GM04503 (cell line): ENCODE results near the gene NAIP.
"Not testable (repeated sequence)": the region's sequence is repeated elsewhere in the genome, so short reads cannot be mapped to it uniquely, and the experiment has no call there.

ENCODE experiments used
- DNase-seq: peaks from one replicate; pipeline ENCODE4 v3.0.0-alpha.2; 2012; ENCODE audit warnings: low read depth

NAIP gene

GRCh38 chr5:70925211-70925562, 100.0 kb downstream of the NAIP start:
- DNase-seq, result not testable (repeated sequence)
